G401 (cell line): ENCODE measurements around the gene TMCO1. TPM values are rescaled to one million over a fixed set of nuclear protein-coding genes. Genes with fewer than 3 reads are reported as not detected.
"Not testable (repeated sequence)": the region's sequence is repeated elsewhere in the genome, so short reads cannot be mapped to it uniquely, and the experiment has no call there.

Experiments
- DNase-seq: peaks from one replicate; pipeline ENCODE4 v3.0.0-alpha.2; 2015; ENCODE audit warnings: low spot score
- in situ Hi-C: cut with HindIII; loops from 2 replicates; pipeline ENCODE4 v1.10.0; 2016; ENCODE audit warnings: low sequenced_read_pairs, mixed read lengths
- total RNA-seq: library from RNA; depleted of rRNA; stranded (reverse); fragments of >200 nt; shearing (Covaris generic); gene quantifications from 2 replicates; pipeline ENCODE4 v1.2.3, GENCODE V29; 2014; rRNA removed

TMCO1 gene, protein sequence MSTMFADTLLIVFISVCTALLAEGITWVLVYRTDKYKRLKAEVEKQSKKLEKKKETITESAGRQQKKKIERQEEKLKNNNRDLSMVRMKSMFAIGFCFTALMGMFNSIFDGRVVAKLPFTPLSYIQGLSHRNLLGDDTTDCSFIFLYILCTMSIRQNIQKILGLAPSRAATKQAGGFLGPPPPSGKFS
- total RNA-seq: 54.6 and 70.2 TPM in 2 replicates

DNA sequence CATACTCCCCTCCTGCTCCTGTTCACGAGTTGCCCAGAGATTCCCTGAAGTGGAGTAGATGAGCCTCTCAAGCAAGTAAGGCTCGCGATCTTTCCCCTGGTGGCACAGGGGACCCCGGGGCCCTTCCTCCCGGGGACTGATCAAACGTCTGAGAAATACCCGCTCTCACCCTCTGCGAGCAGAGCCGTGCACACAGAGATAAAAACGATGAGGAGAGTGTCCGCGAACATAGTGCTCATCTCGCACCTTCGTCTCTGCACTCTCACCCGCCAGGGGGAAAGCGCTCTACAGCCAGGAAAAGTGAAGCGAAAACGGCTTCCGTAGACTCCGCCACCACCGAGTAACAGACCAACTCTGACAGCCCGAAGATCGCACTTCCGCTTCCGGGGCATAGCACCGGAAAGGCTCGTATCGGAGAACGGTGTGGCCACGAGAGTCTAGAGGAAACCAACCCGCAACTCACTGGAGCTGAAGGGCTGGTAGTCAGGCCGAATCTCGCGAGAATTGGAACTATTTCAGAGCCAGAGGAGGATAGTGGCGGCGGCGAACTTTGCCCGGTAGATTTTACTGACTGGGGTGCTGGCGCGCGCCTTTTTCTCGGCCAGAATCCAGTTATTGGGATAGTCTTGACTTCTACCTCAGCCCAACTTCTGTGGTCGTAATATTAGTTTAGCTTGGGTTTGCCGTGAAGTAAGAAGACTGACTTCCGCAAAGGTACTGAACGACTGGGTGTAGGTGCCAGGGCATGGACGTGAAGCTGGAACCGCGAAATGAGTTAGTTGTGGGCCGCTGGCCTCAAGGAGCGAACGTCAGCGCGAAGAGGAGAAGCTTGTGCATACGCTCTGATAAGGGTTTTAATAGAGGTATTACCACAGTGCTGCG is at the start of gene TMCO1:
Gene TMCO1 (minus strand): TSS at position 356 of the 882 bp plus-strand sequence. CDS start 117 bp downstream, at position 239.
- in situ Hi-C loops: no loop called here
- peak; percentile 99 for DNase-seq

DNA sequence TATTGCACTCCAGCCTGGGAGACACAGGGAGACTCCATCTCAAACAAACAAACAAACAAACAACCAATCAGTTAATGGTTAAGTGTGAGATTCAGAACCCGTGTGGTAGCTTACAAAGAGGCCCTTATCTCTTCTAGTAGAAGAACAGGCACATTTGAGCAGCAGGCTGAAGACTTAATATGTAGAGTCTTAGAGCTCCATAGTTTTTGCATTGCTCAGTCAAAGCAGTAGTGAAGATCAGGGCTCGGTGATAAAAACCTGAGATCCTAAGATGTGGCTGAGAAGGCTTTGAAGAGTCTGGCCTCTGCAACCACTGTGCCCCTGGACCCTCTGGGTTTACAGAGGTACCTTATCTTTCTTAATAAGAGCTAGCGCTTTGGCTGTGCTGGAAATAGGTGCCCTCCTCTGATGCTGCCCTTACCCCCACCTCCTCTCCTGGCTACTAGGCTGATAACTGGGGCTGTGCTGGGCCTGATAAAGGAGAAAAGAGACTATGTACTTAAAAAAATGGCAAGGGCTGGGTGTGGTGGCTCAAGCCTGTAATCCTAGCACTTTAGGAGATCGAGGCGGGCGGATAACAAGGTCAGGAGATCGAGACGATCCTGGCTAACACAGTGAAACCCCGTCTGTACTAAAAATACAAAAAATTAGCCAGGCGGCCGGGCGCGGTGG is 48.3 kb upstream of the TMCO1 start:
- DNase-seq: no peak
- in situ Hi-C loops: no loop called here

DNA sequence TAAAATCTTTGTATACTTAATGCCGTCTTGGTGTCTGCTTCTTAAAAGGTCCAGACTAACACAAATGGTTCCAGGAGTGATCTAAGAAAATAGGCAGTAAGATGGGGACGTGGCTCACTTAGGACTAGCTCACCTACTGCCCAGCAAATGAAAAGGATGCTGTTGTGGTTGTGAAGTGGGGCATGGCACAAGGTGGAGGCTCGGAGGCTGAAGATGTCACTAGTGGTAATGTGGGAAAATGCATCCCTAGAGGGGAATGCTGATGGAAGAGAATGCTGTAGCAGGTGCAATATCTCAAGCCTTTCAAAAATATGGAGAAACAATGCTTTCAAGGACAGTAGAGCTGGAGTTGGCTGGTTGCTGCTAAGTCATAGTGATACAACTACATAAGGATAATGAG is 47.5 kb upstream of the TMCO1 start:
- DNase-seq: no peak
- in situ Hi-C loops: no loop called here

DNA sequence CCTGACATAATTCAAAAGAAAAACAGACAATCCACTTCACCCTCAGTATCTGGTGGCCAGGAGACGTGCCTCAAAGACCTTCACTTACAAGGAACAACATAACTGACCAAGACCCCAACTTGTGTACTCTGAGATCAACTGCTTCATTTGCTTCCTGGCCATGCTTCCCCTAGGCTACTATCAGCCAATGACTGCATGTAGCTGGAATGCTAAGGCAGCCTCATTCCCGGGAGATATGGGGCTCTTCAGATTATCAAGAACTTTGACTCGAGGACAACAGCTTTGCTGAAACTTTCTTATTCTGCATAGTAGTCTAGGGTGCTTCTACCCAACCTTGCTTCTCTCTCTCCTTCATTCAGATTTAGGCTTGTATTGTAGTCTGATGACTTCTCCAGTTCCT is 47.1 kb upstream of the TMCO1 start:
- no peak for DNase-seq
- in situ Hi-C loops: no loop called here

DNA sequence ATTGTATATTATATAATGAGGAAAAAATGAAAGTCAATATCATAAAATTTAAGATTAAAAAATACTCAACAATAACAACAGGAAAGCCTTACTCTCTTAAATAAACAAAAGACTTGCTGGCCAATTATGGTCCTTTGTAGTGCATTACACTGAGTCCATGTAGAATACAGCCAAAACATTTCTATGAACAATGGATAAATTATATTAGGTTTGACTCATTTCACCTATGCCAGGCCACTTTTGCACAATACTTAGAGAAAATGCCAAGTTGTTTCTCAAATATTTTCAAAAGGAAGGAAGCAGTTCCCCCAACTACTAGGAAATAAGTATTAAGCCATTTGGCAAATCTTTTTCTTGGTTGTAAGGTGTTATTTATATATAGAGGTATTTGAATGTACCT is 38.9 kb upstream of the TMCO1 start:
- in situ Hi-C loops: no loop called here
- no peak for DNase-seq

DNA sequence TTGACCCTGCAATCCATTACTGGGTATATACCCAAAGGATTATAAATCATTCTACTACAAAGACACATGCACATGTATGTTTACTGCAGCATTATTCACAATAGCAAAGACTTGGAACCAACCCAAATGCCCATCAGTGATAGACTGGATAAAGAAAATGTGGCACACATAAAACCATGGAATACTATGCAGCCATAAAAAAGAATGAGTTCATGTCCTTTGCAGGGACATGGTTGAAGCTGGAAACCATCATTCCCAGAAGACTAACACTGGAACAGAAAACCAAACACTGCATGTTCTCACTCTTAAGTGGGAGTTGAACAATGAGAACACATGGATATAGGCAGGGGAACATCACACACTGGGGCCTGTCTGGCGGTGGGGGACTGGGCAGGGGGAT is 35.8 kb upstream of the TMCO1 start:
- in situ Hi-C loops, DNase-seq: not testable (repeated sequence)

DNA sequence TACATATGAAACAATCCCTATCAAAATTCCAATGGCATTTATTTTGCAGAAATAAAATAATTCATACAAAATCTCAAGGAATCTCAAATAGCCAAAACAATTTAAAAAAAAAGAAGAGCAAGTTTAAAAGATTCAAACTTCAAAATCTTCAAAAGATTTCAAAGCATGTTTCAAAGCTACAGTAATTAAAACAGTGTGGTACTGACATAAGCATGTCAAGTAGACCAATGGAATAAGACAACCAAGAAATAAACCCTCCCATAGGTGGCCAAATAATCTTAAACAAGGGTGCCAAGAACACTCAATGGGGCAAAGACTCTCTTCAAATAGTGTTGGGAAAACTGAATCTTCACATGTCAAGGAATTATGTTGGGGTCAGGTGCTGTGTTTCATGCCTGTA is 30.7 kb upstream of the TMCO1 start:
- no peak for DNase-seq
- in situ Hi-C loops: no loop called here

DNA sequence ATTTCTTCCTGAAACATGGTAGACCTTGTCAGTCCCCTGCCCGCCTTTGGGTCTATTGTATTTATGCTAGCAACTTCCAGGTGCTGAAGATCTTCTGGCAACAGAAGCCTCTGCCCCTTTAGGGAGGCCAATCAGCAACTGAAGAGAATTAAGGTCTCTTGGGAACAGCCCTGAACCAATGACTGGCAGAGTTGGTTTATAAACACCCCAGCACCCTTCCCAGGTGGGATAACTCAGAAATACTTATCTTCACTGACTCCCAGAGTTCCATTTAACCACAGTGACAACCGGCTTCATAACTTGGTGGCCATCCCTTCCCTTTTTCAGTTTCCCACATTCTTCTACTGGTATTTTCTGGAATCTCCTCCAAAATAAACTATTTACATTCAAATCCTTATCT is 27.2 kb upstream of the TMCO1 start:
- no peak for DNase-seq
- in situ Hi-C loops: no loop called here

DNA sequence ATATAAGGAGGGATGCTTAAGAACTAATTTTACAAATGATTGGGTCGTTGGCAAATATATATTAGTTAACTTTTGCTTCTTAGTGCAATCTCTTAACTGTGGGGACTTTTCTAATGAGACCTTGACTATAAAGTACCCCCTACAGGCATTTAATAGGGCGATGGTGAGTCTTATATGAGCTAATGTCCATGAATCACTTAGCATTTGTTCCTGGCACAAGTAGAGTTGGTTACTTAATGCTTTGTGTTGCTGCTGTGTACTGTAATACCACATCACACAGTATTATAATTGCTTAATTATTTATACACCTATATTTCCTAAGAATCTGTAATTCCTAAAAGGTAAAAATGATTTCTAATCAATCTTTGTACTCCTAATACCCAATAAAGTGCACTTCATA is 25.3 kb upstream of the TMCO1 start:
- in situ Hi-C loops: no loop called here
- no peak for DNase-seq

DNA sequence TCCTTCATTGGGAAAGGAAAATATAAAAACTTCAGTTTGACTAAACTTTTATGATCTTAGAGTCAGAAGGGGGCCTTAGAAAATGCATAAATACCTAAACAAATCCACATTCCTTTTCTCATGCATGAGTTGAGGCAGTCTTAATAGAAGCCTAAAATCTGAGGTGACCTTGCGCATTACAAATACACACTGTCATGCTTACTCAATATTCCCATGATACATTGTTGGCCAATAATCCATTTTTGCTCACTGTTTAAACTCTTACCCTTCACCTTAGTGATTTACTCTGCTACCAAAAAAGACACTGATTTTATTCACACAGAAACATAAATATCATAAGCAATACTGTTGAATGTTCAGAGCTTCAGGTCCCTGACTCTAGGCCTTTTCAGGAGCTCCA is 19.1 kb upstream of the TMCO1 start:
- DNase-seq: no peak
- in situ Hi-C loops: no loop called here

DNA sequence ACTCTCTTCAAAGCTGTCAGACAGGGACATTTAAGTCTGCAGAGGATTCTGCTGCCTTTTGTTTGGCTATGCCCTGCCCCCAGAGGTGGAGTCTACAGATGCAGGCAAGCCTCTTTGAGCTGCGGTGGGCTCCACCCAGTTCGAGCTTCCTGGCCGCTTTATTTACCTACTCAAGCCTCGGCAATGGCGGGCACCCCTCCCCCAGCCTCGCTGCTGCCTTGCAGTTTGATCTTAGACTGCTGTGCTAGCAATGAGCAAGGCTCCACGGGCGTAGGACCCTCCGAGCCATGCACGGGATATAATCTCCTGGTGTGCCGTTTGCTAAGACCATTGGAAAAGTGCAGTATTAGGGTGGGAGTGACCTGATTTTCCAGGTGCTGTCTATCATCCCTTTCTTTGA is 14.9 kb upstream of the TMCO1 start:
- in situ Hi-C loops, DNase-seq: not testable (repeated sequence)

DNA sequence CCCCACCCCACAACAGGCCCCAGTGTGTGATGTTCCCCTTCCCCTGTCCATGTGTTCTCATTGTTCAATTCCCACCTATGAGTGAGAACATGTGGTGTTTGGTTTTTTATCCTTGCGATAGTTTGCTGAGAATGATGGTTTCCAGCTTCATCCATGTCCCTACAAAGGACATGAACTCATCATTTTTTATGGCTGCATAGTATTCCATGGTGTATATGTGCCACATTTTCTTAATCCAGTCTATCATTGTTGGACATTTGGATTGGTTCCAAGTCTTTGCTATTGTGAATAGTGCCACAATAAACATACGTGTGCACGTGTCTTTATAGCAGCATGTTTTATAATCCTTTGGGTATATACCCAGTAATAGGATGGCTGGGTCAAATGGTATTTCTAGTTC is 9.5 kb upstream of the TMCO1 start:
- DNase-seq, in situ Hi-C loops: not testable (repeated sequence)

DNA sequence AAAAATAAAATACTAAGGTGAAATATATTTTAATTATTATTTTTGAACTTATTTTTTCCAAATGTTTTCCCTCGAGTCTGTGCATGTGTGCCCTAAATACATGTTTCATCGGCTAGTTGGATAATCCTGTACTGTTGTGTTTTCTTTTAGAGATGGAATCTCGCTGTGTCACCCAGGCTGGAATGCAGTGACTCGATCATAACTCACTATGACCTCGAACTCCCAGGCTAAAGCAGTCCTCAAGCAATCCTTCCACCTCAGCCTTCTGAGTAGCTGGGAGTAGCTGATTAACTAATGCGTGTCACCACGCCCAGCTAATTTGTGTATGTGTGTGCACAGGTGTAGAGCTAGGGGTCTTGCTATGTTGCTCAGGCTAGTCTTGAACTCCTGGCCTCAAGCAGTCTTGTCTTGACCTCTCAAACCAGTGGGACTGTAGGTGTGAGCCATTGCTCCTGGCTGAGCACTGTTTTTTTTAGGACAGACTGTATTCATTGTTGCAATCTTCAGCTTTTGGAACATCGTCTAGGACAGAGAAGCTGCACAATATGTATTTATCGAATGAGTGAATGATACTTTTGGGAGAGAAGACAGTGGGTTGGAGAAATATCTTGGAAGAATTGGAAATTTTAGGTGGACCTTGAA is 4.8 kb upstream of the TMCO1 start:
- DNase-seq: no peak
- in situ Hi-C loops: no loop called here

DNA sequence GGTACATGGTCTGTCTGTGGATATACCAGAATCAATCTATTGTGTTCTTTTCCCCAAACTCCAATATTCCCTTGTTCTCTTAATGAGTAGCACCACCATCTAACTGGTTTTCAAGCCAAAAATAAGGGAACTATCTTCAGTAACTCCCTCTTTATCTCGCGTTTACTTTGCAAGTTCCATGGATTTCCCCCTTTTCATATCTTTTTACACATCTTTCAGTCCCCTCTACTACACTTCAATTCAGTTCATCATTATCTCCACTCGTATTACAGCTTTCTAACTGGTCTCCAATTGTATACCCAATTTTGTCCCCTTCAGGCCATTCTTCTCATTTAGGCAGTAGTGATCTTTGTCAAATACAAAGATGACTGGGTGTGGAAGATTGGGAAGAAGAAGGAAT is 4.1 kb upstream of the TMCO1 start:
- in situ Hi-C loops: no loop called here
- DNase-seq: no peak

DNA sequence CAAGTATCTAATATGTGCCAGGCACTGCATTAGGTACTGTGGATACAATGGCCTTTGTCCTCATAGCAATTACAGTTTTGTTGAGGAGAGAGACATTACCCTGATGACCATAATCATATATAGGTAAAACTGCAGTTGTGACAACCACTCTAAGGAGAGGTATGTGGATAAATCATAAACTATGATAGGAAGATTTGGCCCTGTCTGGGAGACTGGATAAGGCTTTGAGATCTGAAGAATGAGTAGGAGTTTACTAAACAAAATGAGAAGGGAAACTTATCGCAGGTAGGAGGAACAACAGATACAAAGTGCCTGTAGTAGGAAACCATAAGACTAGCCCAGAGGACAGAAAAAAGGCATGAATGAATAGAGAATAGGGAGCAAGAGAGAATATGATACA is 4.4 kb downstream of the TMCO1 start:
- DNase-seq: no peak
- in situ Hi-C loops: no loop called here

DNA sequence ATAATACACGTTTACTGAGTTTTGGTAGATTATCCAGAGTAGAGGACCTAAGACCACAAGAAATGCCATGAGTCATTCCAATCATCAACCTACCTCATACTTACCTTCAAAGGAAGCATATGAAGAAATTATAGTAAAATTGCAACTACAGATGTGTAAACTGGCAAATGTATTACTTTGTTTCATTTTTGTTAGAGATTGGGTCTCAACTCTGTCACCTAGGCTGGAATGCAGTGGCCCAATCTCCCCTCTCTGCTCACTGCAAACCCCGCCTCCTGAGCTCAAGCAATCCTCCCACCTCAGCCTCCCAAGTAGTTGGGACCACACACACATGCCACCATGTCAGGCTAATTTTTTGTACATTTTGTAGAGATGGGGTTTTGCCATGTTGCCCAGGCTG is 5.2 kb downstream of the TMCO1 start:
- no peak for DNase-seq
- in situ Hi-C loops: no loop called here

DNA sequence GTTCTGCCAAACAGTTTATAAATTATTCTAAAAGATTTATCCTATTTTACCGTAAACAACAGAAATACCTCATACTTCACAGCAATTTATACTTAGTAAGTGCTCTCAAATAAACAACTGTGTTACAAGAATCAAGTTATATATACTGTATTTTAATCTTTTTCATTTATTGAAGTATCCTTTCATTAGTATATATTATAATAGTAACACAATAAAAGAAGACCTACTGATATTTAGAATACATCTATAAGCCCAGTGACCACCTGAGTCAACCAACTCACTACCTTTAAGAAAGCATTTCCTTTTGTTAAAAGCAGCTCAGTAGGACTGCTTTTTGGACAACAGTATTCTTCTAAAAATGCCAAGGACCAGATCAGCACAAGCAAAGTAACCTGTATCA is 5.9 kb downstream of the TMCO1 start:
- no peak for DNase-seq
- in situ Hi-C loops: no loop called here

DNA sequence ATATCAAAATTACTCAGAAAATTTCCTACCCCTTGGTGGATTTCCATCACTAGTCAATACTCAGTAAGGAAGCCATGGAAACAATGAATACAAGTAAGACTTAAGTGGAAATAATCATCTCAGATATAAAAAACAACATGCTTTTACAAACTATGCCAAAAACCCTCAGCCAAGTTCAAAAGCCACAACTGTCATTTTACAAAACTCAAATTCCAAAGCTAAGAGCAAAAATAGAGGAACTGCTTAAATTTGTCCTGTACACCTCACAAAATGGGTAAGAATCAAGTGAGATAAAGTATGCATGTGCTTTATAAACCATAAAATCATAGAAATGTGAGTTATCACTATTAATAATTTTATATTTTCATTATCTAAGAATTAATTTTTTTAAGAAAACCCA is 9.6 kb downstream of the TMCO1 start:
- in situ Hi-C loops: no loop called here
- DNase-seq: no peak

DNA sequence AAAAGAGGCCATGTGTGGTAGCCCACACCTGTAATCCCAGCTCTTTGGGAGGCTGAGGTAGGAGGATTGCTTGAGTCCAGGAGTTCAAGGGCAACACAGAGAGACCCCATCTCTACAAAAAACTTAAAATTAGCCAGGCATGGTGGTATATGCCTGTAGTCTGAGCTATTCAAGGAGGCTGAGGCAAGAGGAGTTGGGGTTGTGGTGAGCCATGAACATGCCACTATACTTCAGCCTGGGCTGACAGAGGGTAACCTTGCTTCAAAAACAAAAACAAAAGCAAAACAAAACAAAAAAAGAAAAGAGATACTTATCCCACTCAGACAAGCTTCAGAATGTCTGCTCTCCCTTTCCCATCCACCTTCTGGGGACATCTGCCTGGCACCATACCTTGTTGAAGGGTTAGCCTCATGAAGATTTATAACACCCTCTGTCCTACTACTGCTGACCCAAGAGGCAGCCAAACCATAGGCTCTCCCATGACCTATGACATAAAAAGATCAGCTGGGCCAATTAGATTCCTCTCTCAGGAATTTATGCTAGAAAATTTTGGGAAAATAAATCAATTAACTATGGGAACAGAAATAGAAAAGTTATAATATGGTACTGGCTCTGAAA is 13.2 kb downstream of the TMCO1 start:
- in situ Hi-C loops: no loop called here
- DNase-seq: no peak
